Measurements from ENCODE around the gene ADISSP.

DNA sequence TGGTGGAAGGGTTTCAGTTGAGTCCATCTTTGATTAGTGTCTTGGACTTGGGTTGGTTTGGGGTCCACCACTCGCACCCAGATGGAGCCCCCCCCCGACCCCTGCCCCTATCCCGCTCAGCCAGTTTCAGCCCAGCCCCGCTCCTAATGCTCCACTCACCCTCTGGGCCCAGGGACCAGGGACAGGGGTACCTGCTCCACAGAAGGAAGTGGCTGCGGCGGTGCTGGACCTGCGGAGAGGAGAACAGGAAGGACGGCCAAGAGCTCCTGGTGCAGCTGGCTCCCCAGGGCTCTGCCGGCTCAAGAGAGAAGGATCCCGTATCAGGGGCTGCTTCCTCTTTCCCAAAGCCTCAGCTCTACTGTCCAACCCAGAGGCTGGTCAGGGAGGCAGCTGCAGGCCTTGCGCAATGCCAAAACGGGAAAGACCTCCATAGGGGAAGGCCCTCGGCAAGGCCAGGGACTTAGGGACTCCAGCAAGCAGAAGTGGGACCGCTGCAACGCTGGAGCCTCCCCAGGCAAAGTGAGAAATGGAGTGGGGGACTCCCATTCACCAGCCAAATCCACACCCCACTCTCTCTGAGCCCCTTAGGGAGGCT is 55.2 kb downstream of the ADISSP start, which contains the start of gene SIGLEC1:
- TF ChIP-seq CTCF (IDR thresholded peaks at IDR 0.05 in 2 of 3, conservative IDR thresholded peaks at IDR 0.05 in 1 of 3; ENCODE audit: borderline replicate concordance in 1 of 3, insufficient read depth in 1 of 3, low read depth in 2 of 3, low read length in 2 of 3) (no peak), SIN3A (IDR thresholded peaks at IDR 0.05; ENCODE audit: low read depth) (no peak), POLR2A (IDR thresholded peaks at IDR 0.05; ENCODE audit: borderline replicate concordance, extremely low read depth, insufficient read depth, insufficient read length) (no peak), EZH2 (IDR thresholded peaks at IDR 0.05) (no peak), REST (IDR thresholded peaks at IDR 0.05; ENCODE audit: low read depth) (no peak), JUND (IDR thresholded peaks at IDR 0.05) (no peak), ZNF274 (IDR thresholded peaks at IDR 0.05; ENCODE audit: low read depth, low read length) (no peak), FOSL1 (IDR thresholded peaks at IDR 0.05; ENCODE audit: low read depth) (no peak), ZFX (IDR thresholded peaks at IDR 0.05) (no peak), CEBPB (IDR thresholded peaks at IDR 0.05; ENCODE audit: low read depth) (no peak), RAD21 (IDR thresholded peaks at IDR 0.05; ENCODE audit: low read depth) (no peak), YY1 (IDR thresholded peaks at IDR 0.05; ENCODE audit: extremely low read depth, insufficient replicate concordance, low read depth, low read length) (no peak)
- TF ChIP-seq, protein P1, sequence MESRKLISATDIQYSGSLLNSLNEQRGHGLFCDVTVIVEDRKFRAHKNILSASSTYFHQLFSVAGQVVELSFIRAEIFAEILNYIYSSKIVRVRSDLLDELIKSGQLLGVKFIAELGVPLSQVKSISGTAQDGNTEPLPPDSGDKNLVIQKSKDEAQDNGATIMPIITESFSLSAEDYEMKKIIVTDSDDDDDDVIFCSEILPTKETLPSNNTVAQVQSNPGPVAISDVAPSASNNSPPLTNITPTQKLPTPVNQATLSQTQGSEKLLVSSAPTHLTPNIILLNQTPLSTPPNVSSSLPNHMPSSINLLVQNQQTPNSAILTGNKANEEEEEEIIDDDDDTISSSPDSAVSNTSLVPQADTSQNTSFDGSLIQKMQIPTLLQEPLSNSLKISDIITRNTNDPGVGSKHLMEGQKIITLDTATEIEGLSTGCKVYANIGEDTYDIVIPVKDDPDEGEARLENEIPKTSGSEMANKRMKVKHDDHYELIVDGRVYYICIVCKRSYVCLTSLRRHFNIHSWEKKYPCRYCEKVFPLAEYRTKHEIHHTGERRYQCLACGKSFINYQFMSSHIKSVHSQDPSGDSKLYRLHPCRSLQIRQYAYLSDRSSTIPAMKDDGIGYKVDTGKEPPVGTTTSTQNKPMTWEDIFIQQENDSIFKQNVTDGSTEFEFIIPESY (IDR thresholded peaks at IDR 0.05; ENCODE audit: extremely low read depth, insufficient replicate concordance, low read length) = no peak

All from HCT116 (cell line).